GM12878 (cell line): Measurements from ENCODE around the gene TCF7L2. TPM values are rescaled to one million over a fixed set of nuclear protein-coding genes. Genes with fewer than 3 reads are reported as not detected.

Experiments used
- ATAC-seq: fragments of 200-7000 bp; cut with Tn5 transposase; 3 replicates; pipeline ENCODE4 v1.9.1; 2020; ENCODE audit warnings: mild to moderate bottlenecking, moderate library complexity
- BruUV-seq: library from RNA; stranded (reverse); fragments of 400-500 nt; replicated peaks from 2 replicates; lab custom pipeline; 2021; lab: Mats Ljungman, UMichigan
- CTCF ChIA-PET: fragments of 300-600 bp; sonication (Branson Sonifier 250); formaldehyde crosslinking; extraction: SDS; loops from one replicate; lab custom pipeline; 2021; ENCODE audit warnings: inconsistent platforms; lab: Yijun Ruan, JAX
- POLR2A ChIA-PET: fragments of 350-600 bp; formaldehyde crosslinking; extraction: SDS; loops from one replicate; lab custom pipeline; 2021; ENCODE audit warnings: inconsistent platforms; lab: Charles Lee
- RAD21 ChIA-PET: fragments of 300-600 bp; sonication (Branson Sonifier 250); formaldehyde crosslinking; loops from one replicate; lab custom pipeline; 2023; ENCODE audit warnings: antibody characterized with exemption; ENCODE audit not compliant: unreplicated experiment; lab: Charles Lee
- SMC1A ChIA-PET: fragments of 300-600 bp; sonication (Branson Sonifier 250); formaldehyde crosslinking; loops from one replicate; lab custom pipeline; 2023; ENCODE audit not compliant: unreplicated experiment, uncharacterized antibody; lab: Charles Lee
- DNase-seq: peaks from one replicate; pipeline ENCODE4 v3.0.0-alpha.2; 2011; ENCODE audit warnings: low read depth, low spot score
- FAIRE-seq: peaks from 3 replicates; lab custom pipeline; 2011; peaks lifted over from hg19 to GRCh38; lab: Jason Lieb, UNC
- H2AFZ ChIP-seq: 2 replicates; pipeline ENCODE4 v1.6.0; 2011; ENCODE audit warnings: low read depth, low read length, control low read depth; ENCODE audit not compliant: control insufficient read depth
- H3K27ac ChIP-seq: 2 replicates; pipeline ENCODE4 v1.5.1; 2011; ENCODE audit warnings: control low read depth; ENCODE audit not compliant: control insufficient read depth, insufficient read depth
- H3K27me3 ChIP-seq, 2 experiments: replicated peaks in 1 of 2; 2 replicates each; pipeline versions ENCODE4 v1.6.0 to v1.6.1; 2011; ENCODE audit warnings: low read length in 1 of 2; ENCODE audit not compliant: control insufficient read depth in 2 of 2, insufficient read depth in 2 of 2
- H3K36me3 ChIP-seq, 2 experiments: 2 replicates each; pipeline ENCODE4 v1.5.1; 2011; ENCODE audit warnings: low read length in 1 of 2; ENCODE audit not compliant: control insufficient read depth in 2 of 2, insufficient read depth in 2 of 2
- H3K4me1 ChIP-seq: 2 replicates; pipeline ENCODE4 v1.6.1; 2011; ENCODE audit warnings: mild to moderate bottlenecking, low read length, moderate library complexity, mixed read lengths; ENCODE audit not compliant: control insufficient read depth, insufficient read depth
- H3K4me2 ChIP-seq: 2 replicates; pipeline ENCODE4 v1.6.0; 2011; ENCODE audit warnings: control low read depth; ENCODE audit not compliant: control insufficient read depth, insufficient read depth
- H3K4me3 ChIP-seq: fragments of 200-600 bp; sonication (generic); 2 replicates; pipeline ENCODE4 v1.5.1; 2016
- H3K79me2 ChIP-seq: 2 replicates; pipeline ENCODE4 v1.6.0; 2011; ENCODE audit warnings: low read length; ENCODE audit not compliant: control insufficient read depth, insufficient read depth
- H3K9ac ChIP-seq: 2 replicates; pipeline ENCODE4 v1.8.0; 2011; ENCODE audit warnings: low read length, control low read depth, mixed read lengths; ENCODE audit not compliant: control insufficient read depth, insufficient read depth
- H3K9me3 ChIP-seq: replicated peaks from 3 replicates; pipeline ENCODE4 v1.5.1; 2011; ENCODE audit warnings: mild to moderate bottlenecking, low read length; ENCODE audit not compliant: control insufficient read depth, insufficient read depth
- H4K20me1 ChIP-seq: 2 replicates; pipeline ENCODE4 v1.6.0; 2011; ENCODE audit not compliant: control insufficient read depth, insufficient read depth
- IRF4 ChIP-seq: IDR thresholded peaks from 2 replicates; pipeline ENCODE4 v1.6.1; 2011; ENCODE audit warnings: low read depth, low read length
- MXI1 ChIP-seq: fragments of 150-350 bp; IDR thresholded peaks from 2 replicates; pipeline ENCODE4 v1.6.1; 2011; ENCODE audit warnings: low read depth, mild to moderate bottlenecking, inconsistent platforms, low read length, improper control_type of control experiment
- POLR2AphosphoS5 ChIP-seq: IDR thresholded peaks from 2 replicates; pipeline ENCODE4 v1.6.1; 2011; ENCODE audit warnings: mild to moderate bottlenecking, low read length, inconsistent platforms
- SPI1 ChIP-seq: IDR thresholded peaks from 2 replicates; pipeline ENCODE4 v1.6.1; 2011; ENCODE audit warnings: low read depth, mild to moderate bottlenecking, low read length, moderate library complexity, borderline replicate concordance; ENCODE audit not compliant: insufficient read depth
- SREBF1 ChIP-seq: IDR thresholded peaks from 2 replicates; pipeline ENCODE4 v1.6.1; 2012; ENCODE audit warnings: mild to moderate bottlenecking, low read length
- TCF7 ChIP-seq: IDR thresholded peaks from 2 replicates; pipeline ENCODE4 v1.6.1; 2014; ENCODE audit warnings: antibody characterized with exemption, borderline replicate concordance
- WGBS: methylation state at CpG from one replicate; pipeline ENCODE4 v1.1.6; 2016; ENCODE audit warnings: low lambda C conversion rate; ENCODE audit not compliant: insufficient replicate concordance, insufficient coverage; ENCODE audit errors: missing lambda C conversion rate; 5-methylcytosine and 5-hydroxymethylcytosine counted together
- in situ Hi-C: fragments of 300-500 bp; cut with MboI; formaldehyde crosslinking; loops from 9 replicates; pipeline ENCODE4 v1.14.3; 2018; ENCODE audit warnings: mixed read lengths
- intact Hi-C: fragments of 100-400 bp; cut with micrococcal nuclease; formaldehyde crosslinking; loops from one replicate; pipeline ENCODE4 v1.14.2; 2022; ENCODE audit not compliant: unreplicated experiment
- polyA plus RNA-seq, 11 experiments: library from polyadenylated mRNA; depleted of rRNA in 4 of 11; unstranded in 6 of 11; stranded (reverse) in 5 of 11; fragments of >200 nt; fragmentation: Nextera tagmentation in 4 of 11; fragmentation: Illumina TruSeq in 1 of 11; extraction: Ambion mirVana in 4 of 11; extraction: Trizol in 1 of 11; gene quantifications; 1 replicate in 1 of 11; 2 replicates in 10 of 11; pipeline versions ENCODE4 v1.2.1 to v1.2.3, GENCODE V29; 2011 to 2016; ENCODE audit warnings: inconsistent platforms in 2 of 11, missing spikeins in 2 of 11, low read depth in 1 of 11
- total RNA-seq, 4 experiments: library from RNA; depleted of rRNA in 3 of 4; stranded (reverse); fragments of >200 nt in 3 of 4; fragmentation: Illumina TruSeq in 1 of 4; extraction: Trizol in 1 of 4; gene quantifications; 2 replicates each; pipeline versions ENCODE4 v1.2.1 to v1.2.3, GENCODE V29; 2013 to 2021
- TF ChIP-seq, protein P1 (sequence below), 3 experiments: IDR thresholded peaks in 2 of 3; conservative IDR thresholded peaks in 1 of 3; 2 replicates each; pipeline ENCODE4 v1.5.1; 2011; ENCODE audit warnings: low read depth in 3 of 3, low read length in 3 of 3, mild to moderate bottlenecking in 3 of 3, control low read depth in 2 of 3, moderate library complexity in 2 of 3, inconsistent platforms in 1 of 3, mixed read lengths in 1 of 3; ENCODE audit not compliant: control insufficient read depth in 2 of 3, insufficient read depth in 1 of 3; ENCODE audit errors: extremely low read depth in 1 of 3
- TF ChIP-seq, protein P2 (sequence below): IDR thresholded peaks from 2 replicates; pipeline ENCODE4 v1.6.1; 2012; ENCODE audit warnings: low read depth, low read length, improper control_type of control experiment

Gene TCF7L2
- total and polyA plus RNA-seq, 10 of the 15 experiments (the other 5 are each of a cell fraction or from before 2014, with no cell fraction given) = 0.02 to 1.1 (median 0.35) TPM; not detected in 4

DNA sequence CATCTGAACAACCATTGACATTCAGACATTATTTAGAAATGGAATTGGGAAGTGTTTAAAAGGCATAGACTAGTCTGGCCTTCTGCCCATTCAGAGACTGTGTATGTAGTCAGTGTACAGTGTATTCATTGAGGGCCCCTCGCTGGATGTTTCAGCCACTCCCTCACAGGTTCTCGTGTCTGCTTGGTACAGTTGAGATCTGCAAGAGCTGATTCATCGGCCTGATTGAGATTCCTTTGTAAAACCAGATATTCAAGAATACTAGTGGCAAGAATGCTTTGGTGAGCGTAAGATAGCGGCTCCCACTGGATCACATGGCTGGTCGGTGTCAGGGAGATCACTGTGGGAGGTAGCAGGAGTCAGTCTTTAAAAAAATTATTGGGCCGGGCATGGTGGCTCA lies 119.5 kb downstream of the TCF7L2 start (continued):
- TF ChIP-seq, protein P1, sequence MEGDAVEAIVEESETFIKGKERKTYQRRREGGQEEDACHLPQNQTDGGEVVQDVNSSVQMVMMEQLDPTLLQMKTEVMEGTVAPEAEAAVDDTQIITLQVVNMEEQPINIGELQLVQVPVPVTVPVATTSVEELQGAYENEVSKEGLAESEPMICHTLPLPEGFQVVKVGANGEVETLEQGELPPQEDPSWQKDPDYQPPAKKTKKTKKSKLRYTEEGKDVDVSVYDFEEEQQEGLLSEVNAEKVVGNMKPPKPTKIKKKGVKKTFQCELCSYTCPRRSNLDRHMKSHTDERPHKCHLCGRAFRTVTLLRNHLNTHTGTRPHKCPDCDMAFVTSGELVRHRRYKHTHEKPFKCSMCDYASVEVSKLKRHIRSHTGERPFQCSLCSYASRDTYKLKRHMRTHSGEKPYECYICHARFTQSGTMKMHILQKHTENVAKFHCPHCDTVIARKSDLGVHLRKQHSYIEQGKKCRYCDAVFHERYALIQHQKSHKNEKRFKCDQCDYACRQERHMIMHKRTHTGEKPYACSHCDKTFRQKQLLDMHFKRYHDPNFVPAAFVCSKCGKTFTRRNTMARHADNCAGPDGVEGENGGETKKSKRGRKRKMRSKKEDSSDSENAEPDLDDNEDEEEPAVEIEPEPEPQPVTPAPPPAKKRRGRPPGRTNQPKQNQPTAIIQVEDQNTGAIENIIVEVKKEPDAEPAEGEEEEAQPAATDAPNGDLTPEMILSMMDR (IDR thresholded peaks at IDR 0.05 in 2 of 3, conservative IDR thresholded peaks at IDR 0.05 in 1 of 3; ENCODE audit: control insufficient read depth in 2 of 3, extremely low read depth in 1 of 3, insufficient read depth in 1 of 3, low read depth in 3 of 3, low read length in 3 of 3) = no peak

DNA sequence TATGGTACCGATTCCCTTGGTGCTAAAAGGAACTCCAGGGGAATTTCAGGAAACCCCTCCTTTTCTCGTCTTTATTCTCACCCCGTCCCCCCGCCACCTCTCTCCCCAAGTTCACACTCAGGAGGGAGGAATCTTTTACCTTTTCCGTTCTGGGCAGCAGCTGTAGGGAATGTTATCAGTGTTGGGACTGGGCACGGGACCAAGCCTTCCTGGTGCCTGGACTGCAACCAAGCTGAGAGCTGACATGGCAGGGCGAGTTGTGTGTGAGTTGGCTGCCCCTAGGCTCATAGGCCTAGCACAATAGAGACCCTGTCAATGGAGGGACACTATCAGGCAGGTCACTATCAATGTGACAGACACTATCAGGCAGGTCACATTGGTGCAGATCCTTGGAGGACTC lies 121.4 kb downstream of the TCF7L2 start:
- no peaks in the 10 kb centered on the region for H4K20me1 ChIP-seq
- TF ChIP-seq POLR2AphosphoS5 (no peak), SREBF1 (no peak), TCF7 (no peak), IRF4 (no peak), SPI1 (no peak), MXI1 (no peak)
- TF ChIP-seq, protein P2, sequence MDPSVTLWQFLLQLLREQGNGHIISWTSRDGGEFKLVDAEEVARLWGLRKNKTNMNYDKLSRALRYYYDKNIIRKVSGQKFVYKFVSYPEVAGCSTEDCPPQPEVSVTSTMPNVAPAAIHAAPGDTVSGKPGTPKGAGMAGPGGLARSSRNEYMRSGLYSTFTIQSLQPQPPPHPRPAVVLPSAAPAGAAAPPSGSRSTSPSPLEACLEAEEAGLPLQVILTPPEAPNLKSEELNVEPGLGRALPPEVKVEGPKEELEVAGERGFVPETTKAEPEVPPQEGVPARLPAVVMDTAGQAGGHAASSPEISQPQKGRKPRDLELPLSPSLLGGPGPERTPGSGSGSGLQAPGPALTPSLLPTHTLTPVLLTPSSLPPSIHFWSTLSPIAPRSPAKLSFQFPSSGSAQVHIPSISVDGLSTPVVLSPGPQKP = no peak
- POLR2A ChIA-PET = no interaction called here
- H3K27me3 ChIP-seq = no peaks in the 10 kb centered on the region
- intact Hi-C loops = no loop called here
- H3K79me2 ChIP-seq = no peaks in the 10 kb centered on the region
- H3K9me3 ChIP-seq = no peaks in the 10 kb centered on the region
- RAD21 ChIA-PET = no interaction called here
- H3K4me2 ChIP-seq = no peak overlapping the region
- H3K9ac ChIP-seq = no peak overlapping the region
- SMC1A ChIA-PET = no interaction called here
- no TSS peak for BruUV-seq
- H3K36me3 ChIP-seq = no peaks in the 10 kb centered on the region
- H3K27ac ChIP-seq = no peak overlapping the region
- CTCF ChIA-PET = no interaction called here
- no peak overlapping the region for H2AFZ ChIP-seq
- ATAC-seq (no peak), FAIRE-seq (no peak), DNase-seq (no peak)
- no peaks in the 10 kb centered on the region for H3K4me1 ChIP-seq
- no peak overlapping the region for H3K4me3 ChIP-seq
- in situ Hi-C loops = no loop called here
- WGBS = 30% methylated on average over 4 of the region's 7 CpGs
